G401 (cell line): ENCODE data around the gene LAX1. TPM values are rescaled to one million over a fixed set of nuclear protein-coding genes. Genes with fewer than 3 reads are reported as not detected.

Source experiments
- DNase-seq: peaks from one replicate; pipeline ENCODE4 v3.0.0-alpha.2; 2015; ENCODE audit warnings: low spot score
- in situ Hi-C: cut with HindIII; loops from 2 replicates; pipeline ENCODE4 v1.10.0; 2016; ENCODE audit warnings: low sequenced_read_pairs, mixed read lengths
- total RNA-seq: library from RNA; depleted of rRNA; stranded (reverse); fragments of >200 nt; shearing (Covaris generic); gene quantifications from 2 replicates; pipeline ENCODE4 v1.2.3, GENCODE V29; 2014; rRNA removed

Gene LAX1
- total RNA-seq, 1 experiment from 2014 or later, result not detected

DNA sequence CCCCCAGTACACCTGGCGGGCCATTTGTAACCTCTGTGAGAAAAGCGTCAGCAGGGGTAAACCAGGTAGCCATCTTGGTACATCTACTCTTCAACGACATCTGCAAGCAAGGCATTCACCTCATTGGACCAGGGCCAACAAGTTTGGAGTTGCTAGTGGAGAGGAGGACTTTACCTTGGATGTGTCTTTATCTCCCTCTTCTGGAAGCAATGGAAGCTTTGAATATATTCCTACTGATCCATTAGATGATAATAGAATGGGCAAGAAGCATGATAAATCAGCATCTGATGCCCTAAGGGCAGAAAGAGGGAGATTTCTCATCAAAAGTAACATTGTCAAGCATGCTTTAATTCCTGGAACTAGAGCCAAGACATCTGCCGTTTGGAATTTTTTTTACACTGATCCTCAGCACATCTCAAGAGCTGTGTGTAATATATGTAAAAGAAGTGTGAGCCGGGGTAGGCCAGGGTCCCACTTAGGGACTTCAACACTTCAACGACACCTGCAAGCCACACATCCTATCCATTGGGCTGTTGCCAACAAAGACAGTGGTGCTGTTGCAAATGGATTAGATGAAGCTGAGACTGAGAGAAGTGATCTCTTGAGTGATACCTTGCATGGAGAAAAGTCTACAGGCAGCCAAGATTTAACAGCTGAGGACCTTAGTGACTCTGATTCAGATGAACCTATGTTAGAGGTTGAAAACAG lies 33.1 kb downstream of the LAX1 start:
- DNase-seq, result peak; percentile 31
- in situ Hi-C loops, result no loop called here

- no peak for DNase-seq
Observed at GRCh38 chr1:203799157-203799556, 34.2 kb downstream of the LAX1 start.

DNA sequence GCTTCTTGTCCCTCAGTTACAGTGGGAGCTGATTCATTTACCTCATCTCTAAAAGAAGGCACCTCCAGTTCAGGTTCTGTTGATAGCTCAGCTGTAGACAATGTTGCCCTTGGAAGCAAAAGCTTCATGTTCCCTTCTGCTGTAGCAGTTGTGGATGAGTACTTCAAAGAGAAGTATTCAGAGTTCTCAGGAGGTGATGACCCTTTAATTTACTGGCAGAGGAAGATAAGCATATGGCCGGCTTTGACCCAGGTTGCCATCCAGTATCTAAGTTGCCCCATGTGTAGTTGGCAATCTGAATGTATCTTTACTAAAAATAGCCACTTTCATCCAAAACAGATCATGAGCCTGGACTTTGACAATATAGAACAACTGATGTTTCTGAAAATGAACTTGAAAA lies 35.0 kb downstream of the LAX1 start:
- in situ Hi-C loops, result no loop called here

More at GRCh38 chr1:203799157-203799556, 34.2 kb downstream of the LAX1 start:
- in situ Hi-C loops, result no loop called here

GRCh38 chr1:203805689-203806088 lies 40.7 kb downstream of the LAX1 start:
- in situ Hi-C loops, result no loop called here
- no peak for DNase-seq

More for the DNA sequence above, 35.0 kb downstream of the LAX1 start:
- DNase-seq, result peak; percentile 34

GRCh38 chr1:203807196-203807595 lies 42.2 kb downstream of the LAX1 start:
- DNase-seq, result no peak
- in situ Hi-C loops, result no loop called here

DNA sequence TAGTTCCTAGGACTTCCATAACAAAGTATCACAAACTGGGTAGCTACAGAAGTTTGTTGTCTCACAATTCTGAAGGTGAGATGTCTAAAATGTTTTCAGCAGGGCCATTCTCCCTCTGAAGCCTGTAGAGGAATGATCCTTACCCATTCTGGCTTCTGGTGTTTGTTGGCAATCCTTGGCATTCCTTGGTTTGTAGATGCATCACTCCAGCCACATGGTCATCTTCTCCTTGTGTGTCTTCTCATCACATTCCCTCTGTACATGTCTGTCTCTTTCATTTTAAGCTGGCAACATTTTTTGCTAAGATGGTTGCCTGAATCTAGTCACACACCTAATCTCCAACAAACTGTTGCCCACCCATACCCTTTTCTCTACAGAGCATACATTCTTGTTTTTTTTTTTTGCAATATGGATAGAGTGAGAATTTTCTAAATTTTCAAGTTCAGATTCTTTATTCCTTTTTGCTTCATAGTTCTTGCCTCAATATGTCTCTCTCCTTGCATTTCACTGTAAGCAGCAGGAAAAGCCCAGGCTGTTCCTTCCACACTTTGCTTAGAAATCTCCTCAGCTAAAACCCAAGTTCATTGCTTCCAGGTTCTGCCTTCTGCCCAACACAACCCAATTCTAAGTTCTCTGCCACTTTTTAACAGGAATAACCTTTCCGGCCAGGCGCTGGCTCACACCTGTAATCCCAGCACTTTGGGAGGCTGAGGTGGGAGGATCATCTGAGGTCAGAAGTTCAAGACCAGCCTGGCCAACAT lies 48.8 kb downstream of the LAX1 start:
- in situ Hi-C loops, result no loop called here
- DNase-seq, result no peak

GRCh38 chr1:203818399-203818798 lies 53.4 kb downstream of the LAX1 start:
- in situ Hi-C loops, result no loop called here
- DNase-seq, result no peak

GRCh38 chr1:203823306-203823705 lies 58.3 kb downstream of the LAX1 start:
- no peak for DNase-seq
- in situ Hi-C loops, result no loop called here

Other genes starting within 250 kb of the LAX1 start
- gene ATP2B4, start 138.4 kb upstream of the LAX1 start, total RNA-seq, result 5.4 and 6.7 TPM in 2 replicates
- gene ZBED6, start 30.4 kb downstream of the LAX1 start, total RNA-seq, result 4.2 and 7.4 TPM in 2 replicates
- gene ZC3H11A, start 30.4 kb downstream of the LAX1 start, total RNA-seq, result 40.6 and 57.6 TPM in 2 replicates
- gene SNRPE, start 96.4 kb downstream of the LAX1 start, total RNA-seq, result 149 and 171 TPM in 2 replicates